LNCAP (cell line): ENCODE results near the gene PSMC3.

Experiments used
- CTCF ChIP-seq: fragments of 450-650 bp; IDR thresholded peaks from 2 replicates; pipeline ENCODE4 v1.5.1; 2017; ENCODE audit warnings: mild to moderate bottlenecking

Gene PSMC3

GRCh38 chr11:47394322-47395222 lies 31.7 kb downstream of the PSMC3 start:
- TF ChIP-seq CTCF: no peak

GRCh38 chr11:47394050-47394321 lies 32.3 kb downstream of the PSMC3 start:
- TF ChIP-seq CTCF: no peak

- no peak for TF ChIP-seq CTCF
Measured at GRCh38 chr11:47393163-47394049, 32.8 kb downstream of the PSMC3 start.

- no peak for TF ChIP-seq CTCF
Measured at GRCh38 chr11:47392546-47393162, 33.6 kb downstream of the PSMC3 start.

GRCh38 chr11:47391711-47392432 lies 34.4 kb downstream of the PSMC3 start:
- no peak for TF ChIP-seq CTCF

- TF ChIP-seq CTCF: no peak
Measured at GRCh38 chr11:47391077-47391583, 35.1 kb downstream of the PSMC3 start.

GRCh38 chr11:47390422-47390760 lies 35.8 kb downstream of the PSMC3 start:
- no peak for TF ChIP-seq CTCF
